SW480 (cell line): ENCODE results near the gene IBA57.
A peak's percentile ranks its signal among the peaks of the same experiment; 100 is the strongest.
"Not testable (repeated sequence)": the region's sequence is repeated elsewhere in the genome, so short reads cannot be mapped to it uniquely, and the experiment has no call there.

Experiments used
- DNase-seq: peaks from one replicate; pipeline ENCODE4 v3.0.0-alpha.2; 2016; ENCODE audit warnings: low spot score

IBA57 gene

DNA sequence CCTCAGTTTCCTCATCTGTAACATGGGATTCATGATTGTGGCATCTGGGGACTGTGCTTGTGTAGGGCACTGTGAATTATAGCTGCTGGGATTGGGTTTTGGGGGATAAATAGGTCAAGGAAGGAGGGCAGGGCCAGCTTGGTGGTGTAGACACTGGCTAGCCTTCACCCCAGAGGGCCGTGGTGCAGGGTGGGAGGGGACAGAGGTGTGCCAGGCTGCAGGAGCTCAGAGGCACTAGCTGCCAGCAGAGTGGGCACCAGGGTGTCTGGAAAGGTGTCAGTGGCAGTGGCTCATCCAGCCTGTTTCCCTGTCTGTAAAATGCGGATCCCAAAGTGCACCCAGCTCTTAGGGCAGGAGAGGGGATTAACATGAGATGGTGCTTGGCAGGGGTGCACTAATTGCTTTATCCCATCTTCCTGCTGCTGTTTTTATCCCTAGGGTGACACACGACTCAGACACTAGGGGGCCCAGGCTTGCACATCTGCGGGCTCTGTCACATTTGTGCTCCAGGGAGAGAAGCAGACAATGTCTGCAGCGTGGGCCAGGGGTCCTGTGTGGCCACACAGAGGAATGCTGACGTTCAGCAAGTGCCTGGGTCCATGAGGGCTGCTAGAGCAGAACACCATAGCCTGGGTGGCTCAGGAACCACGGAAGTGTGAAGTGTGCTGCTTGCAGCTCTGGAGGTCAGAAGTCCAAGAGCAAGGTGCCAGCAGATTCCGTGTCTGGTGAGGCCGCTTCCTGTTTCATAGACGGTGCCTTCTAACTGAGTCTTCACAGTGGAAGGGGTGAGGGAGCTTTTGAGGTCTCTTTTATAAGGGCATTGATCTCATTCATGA lies 61.6 kb downstream of the IBA57 start:
- DNase-seq = peak; percentile 27

DNA sequence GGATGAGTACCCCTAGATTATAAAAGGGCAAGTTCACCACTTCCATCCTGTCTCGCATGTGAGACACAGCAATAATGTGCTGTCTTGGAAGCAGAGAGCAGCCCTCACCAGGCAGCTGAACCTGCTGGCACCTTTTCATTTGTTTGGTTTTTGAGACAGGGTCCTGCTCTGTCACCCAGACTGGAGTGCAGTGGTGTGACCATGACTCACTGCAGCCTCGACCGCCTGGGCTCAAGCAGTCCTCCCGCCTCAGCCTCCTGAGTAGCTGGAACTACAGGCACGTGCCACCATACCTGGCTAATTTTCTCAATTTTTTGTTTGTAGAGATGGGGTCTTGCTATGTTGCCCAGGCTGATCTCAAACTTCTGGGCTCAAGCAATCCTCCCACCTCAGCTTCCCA lies 62.5 kb downstream of the IBA57 start:
- not testable (repeated sequence) for DNase-seq

DNA sequence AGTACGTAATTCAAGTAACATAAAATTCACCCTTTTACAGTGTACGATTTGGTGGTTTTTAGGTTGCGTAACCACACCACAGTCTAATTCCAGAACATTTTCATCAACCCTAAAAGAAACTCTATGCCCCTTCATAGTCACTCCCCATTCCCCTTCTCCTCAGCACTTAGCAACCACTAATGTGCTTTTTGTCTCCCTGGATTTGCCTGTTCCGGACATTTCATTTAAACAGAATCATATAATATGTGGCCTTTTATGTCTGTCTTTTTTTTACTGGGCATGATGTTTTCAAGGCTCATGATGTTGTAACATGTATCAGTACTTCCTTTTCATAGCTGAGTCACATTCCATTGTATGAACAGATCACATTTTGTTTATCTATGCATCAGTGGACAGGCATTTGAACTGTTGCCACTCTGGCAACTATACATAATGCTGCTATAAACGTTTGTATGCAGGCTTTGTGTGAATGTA lies 63.0 kb downstream of the IBA57 start:
- peak; percentile 77 for DNase-seq

GRCh38 chr1:228231189-228231588 lies 65.6 kb downstream of the IBA57 start:
- DNase-seq = no peak
